Neuronal stem cell (in vitro differentiated cells): Measurements from ENCODE around the gene PSME4.

Experiments
- DNase-seq: peaks from one replicate; pipeline ENCODE4 v3.0.0-alpha.2; 2013; ENCODE audit warnings: low spot score
- H2AFZ ChIP-seq: one replicate; pipeline ENCODE4 v1.6.1; 2013; ENCODE audit warnings: mild to moderate bottlenecking, low read length, inconsistent platforms
- H2AK5ac ChIP-seq: 2 replicates; pipeline ENCODE4 v1.6.1; 2013; ENCODE audit warnings: low read depth, mild to moderate bottlenecking, inconsistent platforms, low read length, moderate library complexity, mixed read lengths
- H2BK120ac ChIP-seq: 2 replicates; pipeline ENCODE4 v1.6.1; 2013; ENCODE audit warnings: low read depth, mild to moderate bottlenecking, inconsistent platforms, low read length, moderate library complexity, mixed read lengths
- H2BK12ac ChIP-seq: one replicate; pipeline ENCODE4 v1.6.1; 2013; ENCODE audit warnings: low read length, inconsistent platforms
- H2BK15ac ChIP-seq: 2 replicates; pipeline ENCODE4 v1.6.1; 2013; ENCODE audit warnings: mild to moderate bottlenecking, low read length, inconsistent platforms, mixed read lengths
- H2BK5ac ChIP-seq: one replicate; pipeline ENCODE4 v1.6.1; 2013; ENCODE audit warnings: inconsistent platforms, mild to moderate bottlenecking, low read length, moderate library complexity
- H3K14ac ChIP-seq: one replicate; pipeline ENCODE4 v1.6.1; 2013; ENCODE audit warnings: low read length, inconsistent platforms
- H3K18ac ChIP-seq: 2 replicates; pipeline ENCODE4 v1.6.1; 2013; ENCODE audit warnings: low read length, inconsistent platforms
- H3K23ac ChIP-seq: 2 replicates; pipeline ENCODE4 v1.6.1; 2013; ENCODE audit warnings: low read depth, mild to moderate bottlenecking, mixed read lengths, low read length, inconsistent platforms; ENCODE audit not compliant: poor library complexity
- H3K27ac ChIP-seq: replicated peaks from 3 replicates; pipeline ENCODE4 v1.5.1; 2013; ENCODE audit warnings: low read length, inconsistent platforms
- H3K27me3 ChIP-seq, 3 experiments: 2 replicates each; pipeline ENCODE4 v1.6.1; 2013; ENCODE audit warnings: low read length in 3 of 3, mild to moderate bottlenecking in 2 of 3, inconsistent platforms in 1 of 3, low read depth in 1 of 3, mixed read lengths in 1 of 3, moderate library complexity in 1 of 3; ENCODE audit not compliant: control insufficient read depth in 3 of 3, insufficient read depth in 3 of 3
- H3K36me3 ChIP-seq, 2 donors: replicated peaks in 1 of 2; 2 replicates each; pipeline ENCODE4 v1.6.1; 2013; ENCODE audit warnings: low read length in 2 of 2; ENCODE audit not compliant: control insufficient read depth in 2 of 2, insufficient read depth in 2 of 2
- H3K4ac ChIP-seq: 2 replicates; pipeline ENCODE4 v1.6.1; 2013; ENCODE audit warnings: inconsistent platforms, mild to moderate bottlenecking, low read length, moderate library complexity
- H3K4me1 ChIP-seq, 2 donors: 1 replicate in 1 of 2; 2 replicates in 1 of 2; pipeline ENCODE4 v1.6.1; 2013; ENCODE audit warnings: low read length in 2 of 2, low read depth in 1 of 2; ENCODE audit not compliant: control insufficient read depth in 2 of 2, insufficient read depth in 1 of 2
- H3K4me2 ChIP-seq: one replicate; pipeline ENCODE4 v1.6.1; 2013; ENCODE audit warnings: mild to moderate bottlenecking, low read length, inconsistent platforms; ENCODE audit not compliant: insufficient read depth, poor library complexity, severe bottlenecking
- H3K4me3 ChIP-seq, 2 donors: 2 replicates each; pipeline ENCODE4 v1.5.1; 2013; ENCODE audit warnings: low read length in 2 of 2, mild to moderate bottlenecking in 2 of 2, inconsistent platforms in 1 of 2, moderate library complexity in 1 of 2
- H3K79me1 ChIP-seq: one replicate; pipeline ENCODE4 v1.6.1; 2013; ENCODE audit warnings: low read depth, mild to moderate bottlenecking, inconsistent platforms, low read length, moderate library complexity
- H3K9ac ChIP-seq: one replicate; pipeline ENCODE4 v1.6.1; 2013; ENCODE audit warnings: mild to moderate bottlenecking, low read depth, low read length, inconsistent platforms; ENCODE audit not compliant: poor library complexity
- H3K9me3 ChIP-seq, 2 donors: replicated peaks in 1 of 2; 2 replicates each; pipeline versions ENCODE3 to v1.6.1; 2013; ENCODE audit warnings: low read length in 2 of 2, mild to moderate bottlenecking in 2 of 2, inconsistent platforms in 1 of 2, low read depth in 1 of 2, mixed read lengths in 1 of 2, moderate library complexity in 1 of 2; ENCODE audit not compliant: control insufficient read depth in 2 of 2, insufficient read depth in 1 of 2
- H4K8ac ChIP-seq: one replicate; pipeline ENCODE4 v1.6.1; 2013; ENCODE audit warnings: low read depth, mild to moderate bottlenecking, inconsistent platforms, low read length, moderate library complexity
- H4K91ac ChIP-seq: one replicate; pipeline ENCODE4 v1.6.1; 2013; ENCODE audit warnings: low read length, low read depth, mild to moderate bottlenecking, inconsistent platforms; ENCODE audit not compliant: poor library complexity
- WGBS, 2 donors: extraction: QIAGEN DNeasy Blood & Tissue Kit; methylation state at CpG; one replicate each; pipeline ENCODE4 v1.1.7; 2013; ENCODE audit warnings: missing lambda C conversion rate in 2 of 2, mixed read lengths in 1 of 2; ENCODE audit not compliant: insufficient read length in 2 of 2, insufficient replicate concordance in 1 of 2; ENCODE audit errors: extremely low coverage in 2 of 2; 5-methylcytosine and 5-hydroxymethylcytosine counted together

The PSME4 gene

DNA sequence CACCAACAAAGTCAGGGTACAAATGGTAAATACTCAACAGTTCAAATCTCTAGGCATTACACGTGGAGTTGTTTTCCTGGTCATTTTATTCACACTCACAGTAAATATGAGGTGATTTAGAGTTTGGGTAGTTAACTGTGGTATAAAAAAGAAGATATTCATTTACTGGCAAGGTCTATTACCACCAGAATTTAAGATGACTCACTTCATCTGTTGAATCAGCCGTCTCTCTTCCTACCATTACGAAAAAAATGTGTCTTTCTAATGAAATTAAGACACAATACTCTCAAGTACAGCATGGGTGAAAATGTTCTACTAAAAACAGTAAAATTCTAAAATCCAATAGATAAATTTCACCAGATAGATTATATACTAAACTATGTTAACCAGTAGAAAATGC is 90.0 kb downstream of the PSME4 start:
- Histone ChIP-seq H4K91ac (no peak overlapping the region), H3K27me3 (no peaks in the 10 kb centered on the region), H2BK120ac (no peak overlapping the region), H3K36me3 (peaks cover 7 to 96% of the 10 kb centered on the region in 2 donors), H3K79me1 (no peaks in the 10 kb centered on the region), H2AFZ (no peak overlapping the region), H3K4me3 (no peak overlapping the region), H3K9ac (no peak overlapping the region), H3K14ac (no peak overlapping the region), H2AK5ac (no peak overlapping the region), H3K4ac (no peak overlapping the region), H3K9me3 (no peaks in the 10 kb centered on the region), H3K4me2 (no peak overlapping the region), H4K8ac (no peak overlapping the region), H2BK15ac (no peak overlapping the region), H3K27ac (no peak overlapping the region), H3K4me1 (no peaks in the 10 kb centered on the region), H2BK12ac (no peak overlapping the region), H3K23ac (no peak overlapping the region), H2BK5ac (no peak overlapping the region), H3K18ac (no peak overlapping the region)
- DNase-seq, result no peak
- WGBS, 2 donors, result no CpG with 5 or more reads among the region's 3 CpGs

DNA sequence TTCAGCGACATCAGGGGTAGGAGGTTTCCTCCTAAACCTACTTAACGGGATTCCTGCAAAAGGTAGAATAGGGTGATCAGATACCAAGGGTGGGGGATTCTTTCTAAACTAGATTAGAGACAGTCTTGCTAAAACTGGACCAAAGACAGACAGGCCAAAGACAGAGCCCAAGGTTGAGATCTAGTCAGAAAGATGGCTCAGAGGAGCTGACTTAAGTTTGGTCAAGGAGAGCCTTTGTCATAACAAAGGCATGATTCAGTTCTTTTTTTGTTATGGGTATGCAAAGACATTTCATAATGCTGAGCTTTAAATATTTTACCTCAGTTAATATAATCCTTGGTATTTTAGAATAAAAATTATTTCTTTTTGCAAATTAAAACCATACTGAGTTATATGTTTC is 93.2 kb downstream of the PSME4 start:
- Histone ChIP-seq H3K4me2 (no peak overlapping the region), H3K36me3 (peaks cover 13 to 91% of the 10 kb centered on the region in 2 donors), H3K27me3 (no peaks in the 10 kb centered on the region), H3K4ac (no peak overlapping the region), H2AK5ac (no peak overlapping the region), H3K4me3 (no peak overlapping the region), H3K79me1 (no peaks in the 10 kb centered on the region), H4K91ac (no peak overlapping the region), H3K23ac (no peak overlapping the region), H3K9me3 (no peaks in the 10 kb centered on the region), H3K9ac (no peak overlapping the region), H2BK120ac (no peak overlapping the region), H3K14ac (no peak overlapping the region), H2BK12ac (no peak overlapping the region), H3K27ac (no peak overlapping the region), H3K4me1 (no peaks in the 10 kb centered on the region), H2BK15ac (no peak overlapping the region), H2AFZ (no peak overlapping the region), H3K18ac (no peak overlapping the region), H2BK5ac (no peak overlapping the region), H4K8ac (no peak overlapping the region)
- DNase-seq, result no peak
- no CpG with 5 or more reads among the region's 2 CpGs for WGBS, 2 donors

GRCh38 chr2:53877112-53877511 is 93.7 kb downstream of the PSME4 start:
- no peak overlapping the region for H3K4me2 ChIP-seq
- no peak overlapping the region for H3K14ac ChIP-seq
- no CpG with 5 or more reads among the region's 1 CpG for WGBS, 2 donors
- H3K4me3 ChIP-seq, result no peak overlapping the region
- no peaks in the 10 kb centered on the region for H3K79me1 ChIP-seq
- no peaks in the 10 kb centered on the region for H3K4me1 ChIP-seq
- no peak overlapping the region for H2BK12ac ChIP-seq
- peaks cover 10 to 91% of the 10 kb centered on the region in 2 donors for H3K36me3 ChIP-seq
- H4K91ac ChIP-seq, result no peak overlapping the region
- H3K9me3 ChIP-seq, result no peaks in the 10 kb centered on the region
- H3K27me3 ChIP-seq, result no peaks in the 10 kb centered on the region
- no peak overlapping the region for H3K4ac ChIP-seq
- H3K9ac ChIP-seq, result no peak overlapping the region
- H3K27ac ChIP-seq, result no peak overlapping the region
- H3K18ac ChIP-seq, result no peak overlapping the region
- H2BK5ac ChIP-seq, result no peak overlapping the region
- H2BK120ac ChIP-seq, result no peak overlapping the region
- H3K23ac ChIP-seq, result no peak overlapping the region
- no peak overlapping the region for H2AK5ac ChIP-seq
- no peak overlapping the region for H4K8ac ChIP-seq
- no peak overlapping the region for H2AFZ ChIP-seq
- no peak overlapping the region for H2BK15ac ChIP-seq
- no peak for DNase-seq

DNA sequence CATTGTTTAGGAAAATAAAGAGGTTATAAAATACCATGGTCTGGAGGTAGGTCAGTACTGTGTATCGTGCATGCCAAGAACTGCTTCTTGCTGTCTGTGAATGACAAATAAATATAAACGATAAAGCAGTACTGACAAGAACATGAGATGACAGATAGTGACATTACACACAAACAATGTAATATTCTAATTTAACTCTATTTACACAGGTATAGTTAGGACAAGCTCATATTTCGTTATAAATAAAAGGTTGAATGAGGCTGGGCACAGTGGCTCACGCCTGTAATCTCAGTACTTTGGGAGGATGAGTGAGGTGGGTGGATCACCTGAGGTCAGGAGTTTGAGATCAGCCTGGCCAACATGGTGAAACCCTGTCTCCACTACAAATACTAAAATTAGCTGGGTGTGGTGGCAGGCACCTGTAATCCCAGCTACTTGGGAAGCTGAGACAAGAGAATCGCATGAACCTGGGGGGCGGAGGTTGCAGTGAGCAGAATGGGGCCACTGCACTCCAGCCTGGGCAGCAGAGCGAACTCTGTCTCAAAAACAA is 96.3 kb downstream of the PSME4 start:
- no peak overlapping the region for H4K91ac ChIP-seq
- H3K4ac ChIP-seq, result no peak overlapping the region
- no peak overlapping the region for H2AK5ac ChIP-seq
- H3K27me3 ChIP-seq, result no peaks in the 10 kb centered on the region
- H3K14ac ChIP-seq, result no peak overlapping the region
- no peak overlapping the region for H3K23ac ChIP-seq
- DNase-seq, result no peak
- H3K27ac ChIP-seq, result no peak overlapping the region
- H2BK5ac ChIP-seq, result no peak overlapping the region
- no peak overlapping the region for H4K8ac ChIP-seq
- H3K9ac ChIP-seq, result no peak overlapping the region
- no peaks in the 10 kb centered on the region for H3K9me3 ChIP-seq
- WGBS, 2 donors, result no CpG with 5 or more reads among the region's 7 CpGs
- H3K4me1 ChIP-seq, result no peaks in the 10 kb centered on the region
- no peak overlapping the region for H2BK120ac ChIP-seq
- H3K36me3 ChIP-seq, result peaks cover 10 to 90% of the 10 kb centered on the region in 2 donors
- no peak overlapping the region for H2BK15ac ChIP-seq
- H3K4me2 ChIP-seq, result no peak overlapping the region
- no peak overlapping the region for H3K4me3 ChIP-seq
- H3K79me1 ChIP-seq, result no peaks in the 10 kb centered on the region
- no peak overlapping the region for H2AFZ ChIP-seq
- H3K18ac ChIP-seq, result no peak overlapping the region
- H2BK12ac ChIP-seq, result no peak overlapping the region
